Endothelial cell (in vitro differentiated cells): ENCODE data around the gene GABRB1. TPM values are rescaled to one million over a fixed set of nuclear protein-coding genes. Genes with fewer than 3 reads are reported as not detected.
A peak's percentile ranks its signal among the peaks of the same experiment; 100 is the strongest.

Experiments used
- DNase-seq: peaks from one replicate; pipeline ENCODE4 v3.0.0; 2021; ENCODE audit warnings: low spot score
- H3K27ac Mint-ChIP-seq: one replicate; pipeline ENCODE4 v1.8.0; 2021; ENCODE audit warnings: mixed read lengths, inconsistent platforms; ENCODE audit not compliant: unreplicated experiment
- H3K27me3 Mint-ChIP-seq: one replicate; pipeline ENCODE4 v1.8.0; 2021; ENCODE audit warnings: mild to moderate bottlenecking, moderate library complexity, mixed read lengths, inconsistent platforms; ENCODE audit not compliant: unreplicated experiment
- H3K36me3 Mint-ChIP-seq: one replicate; pipeline ENCODE4 v1.8.0; 2021; ENCODE audit warnings: mild to moderate bottlenecking, low read depth, mixed read lengths, inconsistent platforms; ENCODE audit not compliant: unreplicated experiment
- H3K4me1 Mint-ChIP-seq: one replicate; pipeline ENCODE4 v1.8.0; 2021; ENCODE audit warnings: mild to moderate bottlenecking, mixed read lengths, inconsistent platforms; ENCODE audit not compliant: unreplicated experiment
- H3K4me3 Mint-ChIP-seq: one replicate; pipeline ENCODE4 v1.8.0; 2021; ENCODE audit warnings: mild to moderate bottlenecking, mixed read lengths, inconsistent platforms; ENCODE audit not compliant: unreplicated experiment
- H3K9me3 Mint-ChIP-seq: one replicate; pipeline ENCODE4 v1.8.0; 2021; ENCODE audit warnings: mixed read lengths, inconsistent platforms; ENCODE audit not compliant: unreplicated experiment
- total RNA-seq: library from RNA; stranded (reverse); fragmentation: NEBNext Ultra II Directional; extraction: Animal tissue kit (Norgen Biotek cat#: 25700); gene quantifications from one replicate; pipeline ENCODE4 v1.2.1, GENCODE V29; 2021; ENCODE audit not compliant: unreplicated experiment
- TF ChIP-seq, protein P1 (sequence below): fragments of 200-600 bp; sonication (generic); IDR thresholded peaks from one replicate; pipeline ENCODE4 v1.5.0; 2021; ENCODE audit warnings: antibody characterized with exemption; ENCODE audit not compliant: unreplicated experiment

The GABRB1 gene
- total RNA-seq, 1 donor from 2014 or later: not detected

DNA sequence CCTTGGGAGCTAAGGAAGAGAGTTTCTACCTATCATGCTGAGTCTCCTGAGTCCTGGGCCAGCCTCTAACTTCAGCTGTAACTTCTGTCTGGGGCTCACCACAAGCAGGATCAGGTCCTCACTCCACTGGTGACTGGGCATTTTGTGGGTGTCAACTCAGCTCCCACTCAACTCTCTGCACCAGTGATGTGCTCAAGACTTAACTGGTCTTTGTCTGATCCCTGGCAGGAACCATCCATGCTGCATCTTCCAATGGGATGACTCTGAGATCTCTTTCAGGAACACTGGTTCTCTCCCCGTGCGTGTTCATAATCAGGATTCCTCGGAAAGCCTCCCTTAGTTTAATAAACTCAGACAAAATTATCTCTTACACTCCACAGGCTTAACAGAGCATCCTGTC lies 349.8 kb downstream of the GABRB1 start:
- Mint-ChIP-seq H3K4me3 (no peak overlapping the region), H3K27me3 (no peaks in the 10 kb centered on the region), H3K36me3 (no peaks in the 10 kb centered on the region), H3K4me1 (no peaks in the 10 kb centered on the region), H3K9me3 (no peaks in the 10 kb centered on the region), H3K27ac (no peak overlapping the region)
- TF ChIP-seq, protein P1, sequence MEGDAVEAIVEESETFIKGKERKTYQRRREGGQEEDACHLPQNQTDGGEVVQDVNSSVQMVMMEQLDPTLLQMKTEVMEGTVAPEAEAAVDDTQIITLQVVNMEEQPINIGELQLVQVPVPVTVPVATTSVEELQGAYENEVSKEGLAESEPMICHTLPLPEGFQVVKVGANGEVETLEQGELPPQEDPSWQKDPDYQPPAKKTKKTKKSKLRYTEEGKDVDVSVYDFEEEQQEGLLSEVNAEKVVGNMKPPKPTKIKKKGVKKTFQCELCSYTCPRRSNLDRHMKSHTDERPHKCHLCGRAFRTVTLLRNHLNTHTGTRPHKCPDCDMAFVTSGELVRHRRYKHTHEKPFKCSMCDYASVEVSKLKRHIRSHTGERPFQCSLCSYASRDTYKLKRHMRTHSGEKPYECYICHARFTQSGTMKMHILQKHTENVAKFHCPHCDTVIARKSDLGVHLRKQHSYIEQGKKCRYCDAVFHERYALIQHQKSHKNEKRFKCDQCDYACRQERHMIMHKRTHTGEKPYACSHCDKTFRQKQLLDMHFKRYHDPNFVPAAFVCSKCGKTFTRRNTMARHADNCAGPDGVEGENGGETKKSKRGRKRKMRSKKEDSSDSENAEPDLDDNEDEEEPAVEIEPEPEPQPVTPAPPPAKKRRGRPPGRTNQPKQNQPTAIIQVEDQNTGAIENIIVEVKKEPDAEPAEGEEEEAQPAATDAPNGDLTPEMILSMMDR: no peak
- no peak for DNase-seq

DNA sequence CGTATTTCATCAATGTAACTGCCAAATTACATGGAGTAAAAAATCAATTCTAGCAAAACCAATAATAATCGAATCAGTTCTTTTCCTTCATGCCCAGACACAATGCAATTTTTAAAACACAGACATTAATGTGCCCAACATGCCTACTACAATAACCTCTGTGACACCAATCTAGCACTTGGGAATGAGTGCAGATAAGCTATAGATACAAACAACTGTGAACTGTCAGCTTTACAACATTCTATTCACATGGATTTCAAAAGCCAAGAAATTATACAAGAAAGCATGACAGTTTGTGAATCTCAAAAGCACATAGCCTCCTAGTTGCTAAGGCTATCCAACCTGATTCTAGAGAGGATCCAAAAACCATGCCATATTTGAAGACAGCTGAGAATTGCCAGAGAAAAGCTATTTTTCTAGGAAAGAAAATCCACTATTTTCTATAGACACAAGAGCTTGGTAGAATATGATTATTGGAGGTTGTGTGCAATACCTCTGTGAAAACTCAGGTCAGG lies 351.5 kb downstream of the GABRB1 start:
- H3K27me3 Mint-ChIP-seq: no peaks in the 10 kb centered on the region
- no peaks in the 10 kb centered on the region for H3K4me1 Mint-ChIP-seq
- no peaks in the 10 kb centered on the region for H3K36me3 Mint-ChIP-seq
- DNase-seq: no peak
- no peak overlapping the region for H3K4me3 Mint-ChIP-seq
- TF ChIP-seq, protein P1: no peak
- H3K27ac Mint-ChIP-seq: no peak overlapping the region
- no peaks in the 10 kb centered on the region for H3K9me3 Mint-ChIP-seq

DNA sequence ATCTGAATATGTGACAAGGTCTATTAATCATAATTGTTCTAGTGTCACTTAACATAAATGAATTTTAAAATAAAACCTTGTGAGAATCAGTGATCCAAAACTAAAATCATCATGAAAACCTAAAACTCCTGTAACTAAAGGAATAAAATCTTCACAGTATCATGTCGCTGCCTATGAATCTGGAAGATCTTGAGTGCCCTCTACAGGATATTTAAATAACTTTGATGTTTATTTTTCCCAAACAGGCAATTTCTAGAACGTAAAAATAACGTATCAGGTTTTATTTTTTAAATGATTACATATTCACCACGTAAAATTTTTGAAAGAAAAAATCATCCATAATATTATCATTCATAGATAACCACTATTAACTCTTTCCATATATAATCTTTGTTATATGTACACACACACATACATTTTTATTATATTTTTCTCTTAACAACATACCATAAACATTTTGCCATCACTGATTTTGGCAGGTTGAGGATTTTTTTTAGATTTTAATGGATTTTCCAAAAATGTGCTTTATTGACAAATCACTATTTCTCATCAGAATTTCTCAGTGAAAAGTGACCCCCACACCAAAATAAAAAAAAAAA lies 352.6 kb downstream of the GABRB1 start:
- H3K4me1 Mint-ChIP-seq: no peaks in the 10 kb centered on the region
- no peak for DNase-seq
- H3K4me3 Mint-ChIP-seq: no peak overlapping the region
- H3K27me3 Mint-ChIP-seq: no peaks in the 10 kb centered on the region
- H3K27ac Mint-ChIP-seq: no peak overlapping the region
- TF ChIP-seq, protein P1: peak; percentile 50
- H3K9me3 Mint-ChIP-seq: no peaks in the 10 kb centered on the region
- H3K36me3 Mint-ChIP-seq: no peaks in the 10 kb centered on the region

DNA sequence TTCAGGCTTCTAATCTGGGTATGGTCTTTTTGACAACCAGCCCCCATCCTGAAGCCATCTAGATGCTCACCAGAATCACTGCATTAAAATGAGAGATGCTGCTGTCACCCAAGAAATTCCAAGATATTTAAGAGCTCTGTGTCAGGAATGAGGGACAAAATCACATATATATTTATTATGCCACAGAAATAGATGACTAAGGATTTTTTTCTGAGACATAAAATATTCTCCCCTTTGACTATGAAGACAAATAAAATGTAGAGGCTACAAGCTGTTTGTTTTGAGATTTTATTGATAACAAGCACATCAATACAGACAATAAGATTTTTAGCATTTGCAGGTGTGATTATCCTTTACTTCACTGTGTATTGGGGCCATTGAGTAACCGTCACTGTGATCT lies 354.8 kb downstream of the GABRB1 start:
- no peaks in the 10 kb centered on the region for H3K9me3 Mint-ChIP-seq
- H3K4me3 Mint-ChIP-seq: no peak overlapping the region
- no peaks in the 10 kb centered on the region for H3K36me3 Mint-ChIP-seq
- no peaks in the 10 kb centered on the region for H3K27me3 Mint-ChIP-seq
- TF ChIP-seq, protein P1: no peak
- no peaks in the 10 kb centered on the region for H3K4me1 Mint-ChIP-seq
- no peak for DNase-seq
- H3K27ac Mint-ChIP-seq: no peak overlapping the region

DNA sequence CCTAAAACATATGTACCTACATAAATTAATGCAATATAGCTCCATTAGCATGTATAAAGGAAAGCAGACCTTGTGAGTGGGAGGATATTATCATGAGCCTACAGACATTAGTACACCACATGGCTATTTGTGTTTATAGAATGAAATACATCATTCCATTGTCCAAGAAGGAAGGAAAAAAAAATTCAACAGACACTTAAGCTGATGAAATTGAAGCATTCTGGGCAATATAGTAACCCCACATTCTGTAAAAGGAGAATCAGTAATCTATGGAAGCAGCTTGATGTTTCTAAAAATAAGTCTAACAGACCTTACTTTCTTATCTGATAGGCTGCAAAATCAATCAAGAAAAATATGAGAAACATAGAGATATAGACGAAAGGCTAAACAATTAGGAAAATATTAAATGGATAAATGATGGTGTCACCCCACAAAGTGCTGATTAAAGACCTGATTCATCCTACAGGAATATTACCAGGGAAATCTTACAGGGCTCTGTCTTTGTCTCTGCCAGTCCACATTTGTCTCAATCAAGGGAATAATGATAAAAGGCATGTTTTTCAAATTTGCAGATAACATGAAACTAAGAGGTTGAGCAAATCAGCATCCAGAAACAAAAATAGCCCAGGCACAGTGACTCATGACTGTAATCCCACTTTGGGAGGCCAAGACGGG lies 355.3 kb downstream of the GABRB1 start:
- Mint-ChIP-seq H3K9me3 (no peaks in the 10 kb centered on the region), H3K27ac (no peak overlapping the region), H3K4me1 (no peaks in the 10 kb centered on the region), H3K4me3 (no peak overlapping the region), H3K36me3 (no peaks in the 10 kb centered on the region), H3K27me3 (no peaks in the 10 kb centered on the region)
- no peak for DNase-seq
- TF ChIP-seq, protein P1: no peak
